A673 (cell line): ENCODE measurements around the gene SPEM1. TPM values are rescaled to one million over a fixed set of nuclear protein-coding genes. Genes with fewer than 3 reads are reported as not detected.

Experiments used
- BruUV-seq: library from RNA; stranded (reverse); fragments of 400-500 nt; replicated peaks from 2 replicates; lab custom pipeline; 2021; lab: Mats Ljungman, UMichigan
- CTCF ChIA-PET: fragments of 300-600 bp; sonication (Branson Sonifier 250); formaldehyde crosslinking; loops from one replicate; lab custom pipeline; 2022; ENCODE audit warnings: antibody characterized with exemption; lab: Charles Lee
- POLR2A ChIA-PET: fragments of 300-600 bp; sonication (Branson Sonifier 250); formaldehyde crosslinking; loops from one replicate; lab custom pipeline; 2022; ENCODE audit warnings: antibody characterized with exemption; ENCODE audit not compliant: low non-redundant PET; lab: Charles Lee
- DNase-seq: peaks from one replicate; pipeline ENCODE4 v3.0.0-alpha.2; 2015; ENCODE audit warnings: low spot score
- H3K27ac ChIP-seq: fragments of 200-600 bp; sonication (generic); 2 replicates; pipeline ENCODE4 v1.5.1; 2016; ENCODE audit warnings: mixed run types, low read depth, mild to moderate bottlenecking, mixed read lengths, antibody characterized with exemption, low read length; ENCODE audit not compliant: poor library complexity, severe bottlenecking
- H3K27me3 ChIP-seq: fragments of 200-600 bp; sonication (generic); replicated peaks from 2 replicates; pipeline ENCODE4 v1.6.1; 2017; ENCODE audit warnings: mixed run types, low read depth, mild to moderate bottlenecking, mixed read lengths, antibody characterized with exemption, low read length; ENCODE audit not compliant: insufficient read depth, poor library complexity
- H3K36me3 ChIP-seq: fragments of 200-600 bp; sonication (generic); 2 replicates; pipeline ENCODE4 v1.6.1; 2016; ENCODE audit warnings: mixed run types, mild to moderate bottlenecking, mixed read lengths, antibody characterized with exemption, low read length; ENCODE audit not compliant: insufficient read depth, poor library complexity, severe bottlenecking
- H3K4me1 ChIP-seq: fragments of 200-600 bp; sonication (generic); 2 replicates; pipeline ENCODE4 v1.6.1; 2017; ENCODE audit warnings: mixed run types, mild to moderate bottlenecking, mixed read lengths, antibody characterized with exemption, low read length; ENCODE audit not compliant: insufficient read depth, poor library complexity, severe bottlenecking
- H3K4me3 ChIP-seq: fragments of 200-600 bp; sonication (generic); 2 replicates; pipeline ENCODE4 v1.5.1; 2016; ENCODE audit warnings: low read depth, mixed run types, mild to moderate bottlenecking, mixed read lengths, low read length; ENCODE audit not compliant: poor library complexity, severe bottlenecking
- H3K9me3 ChIP-seq: fragments of 200-600 bp; sonication (generic); 2 replicates; pipeline ENCODE4 v1.6.1; 2016; ENCODE audit warnings: mixed run types, low read depth, mild to moderate bottlenecking, mixed read lengths, antibody characterized with exemption, low read length; ENCODE audit not compliant: poor library complexity, severe bottlenecking
- EZH2 ChIP-seq: fragments of 200-600 bp; sonication (generic); IDR thresholded peaks from 2 replicates; pipeline ENCODE4 v1.6.1; 2017; ENCODE audit warnings: borderline replicate concordance, low read depth, mild to moderate bottlenecking, mixed read lengths, antibody characterized with exemption, low read length; ENCODE audit not compliant: poor library complexity, severe bottlenecking
- intact Hi-C: fragments of 100-400 bp; cut with micrococcal nuclease; formaldehyde crosslinking; loops from one replicate; pipeline ENCODE4 v1.10.0; 2022; ENCODE audit not compliant: unreplicated experiment
- total RNA-seq: library from RNA; stranded (reverse); gene quantifications from 2 replicates; pipeline ENCODE4 v1.2.3, GENCODE V29; 2021
- TF ChIP-seq, protein P1 (sequence below): fragments of 300-800, 200-600 bp; sonication (generic); conservative IDR thresholded peaks from 2 replicates; pipeline ENCODE4 v1.5.1; 2017; ENCODE audit warnings: low read depth, mild to moderate bottlenecking, antibody characterized with exemption, low read length, moderate library complexity, mixed read lengths

Gene SPEM1
- total RNA-seq, 1 experiment from 2014 or later = 0.43 TPM

DNA sequence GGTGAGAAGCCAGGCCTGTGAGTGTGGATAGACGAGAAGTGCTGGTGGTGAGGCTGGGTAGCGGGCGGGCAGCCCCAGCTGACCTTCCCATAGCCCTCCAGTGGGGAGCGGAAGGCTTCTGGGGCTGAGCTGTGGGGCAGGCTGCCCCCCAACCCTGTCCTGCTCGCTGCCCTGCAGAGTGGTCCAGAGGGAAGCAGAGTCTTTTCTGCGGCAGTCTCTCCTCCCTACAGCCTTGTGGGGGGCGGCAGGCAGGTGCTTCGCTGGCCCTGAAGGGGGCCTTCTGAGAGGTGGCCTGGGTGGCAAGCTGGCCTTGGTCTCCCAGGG, 8.7 kb upstream of the SPEM1 start:
- Histone ChIP-seq H3K4me1 (peaks cover under 1% of the 10 kb centered on the region), H3K9me3 (no peaks in the 10 kb centered on the region), H3K27ac (no peak overlapping the region), H3K27me3 (no peaks in the 10 kb centered on the region), H3K36me3 (peaks cover 17% of the 10 kb centered on the region), H3K4me3 (no peak overlapping the region)
- intact Hi-C loops = no loop called here
- no TSS peak for BruUV-seq
- POLR2A ChIA-PET = no interaction called here
- CTCF ChIA-PET = no interaction called here
- DNase-seq = no peak
- TF ChIP-seq EZH2 = no peak
- TF ChIP-seq, protein P1, sequence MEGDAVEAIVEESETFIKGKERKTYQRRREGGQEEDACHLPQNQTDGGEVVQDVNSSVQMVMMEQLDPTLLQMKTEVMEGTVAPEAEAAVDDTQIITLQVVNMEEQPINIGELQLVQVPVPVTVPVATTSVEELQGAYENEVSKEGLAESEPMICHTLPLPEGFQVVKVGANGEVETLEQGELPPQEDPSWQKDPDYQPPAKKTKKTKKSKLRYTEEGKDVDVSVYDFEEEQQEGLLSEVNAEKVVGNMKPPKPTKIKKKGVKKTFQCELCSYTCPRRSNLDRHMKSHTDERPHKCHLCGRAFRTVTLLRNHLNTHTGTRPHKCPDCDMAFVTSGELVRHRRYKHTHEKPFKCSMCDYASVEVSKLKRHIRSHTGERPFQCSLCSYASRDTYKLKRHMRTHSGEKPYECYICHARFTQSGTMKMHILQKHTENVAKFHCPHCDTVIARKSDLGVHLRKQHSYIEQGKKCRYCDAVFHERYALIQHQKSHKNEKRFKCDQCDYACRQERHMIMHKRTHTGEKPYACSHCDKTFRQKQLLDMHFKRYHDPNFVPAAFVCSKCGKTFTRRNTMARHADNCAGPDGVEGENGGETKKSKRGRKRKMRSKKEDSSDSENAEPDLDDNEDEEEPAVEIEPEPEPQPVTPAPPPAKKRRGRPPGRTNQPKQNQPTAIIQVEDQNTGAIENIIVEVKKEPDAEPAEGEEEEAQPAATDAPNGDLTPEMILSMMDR = no peak

DNA sequence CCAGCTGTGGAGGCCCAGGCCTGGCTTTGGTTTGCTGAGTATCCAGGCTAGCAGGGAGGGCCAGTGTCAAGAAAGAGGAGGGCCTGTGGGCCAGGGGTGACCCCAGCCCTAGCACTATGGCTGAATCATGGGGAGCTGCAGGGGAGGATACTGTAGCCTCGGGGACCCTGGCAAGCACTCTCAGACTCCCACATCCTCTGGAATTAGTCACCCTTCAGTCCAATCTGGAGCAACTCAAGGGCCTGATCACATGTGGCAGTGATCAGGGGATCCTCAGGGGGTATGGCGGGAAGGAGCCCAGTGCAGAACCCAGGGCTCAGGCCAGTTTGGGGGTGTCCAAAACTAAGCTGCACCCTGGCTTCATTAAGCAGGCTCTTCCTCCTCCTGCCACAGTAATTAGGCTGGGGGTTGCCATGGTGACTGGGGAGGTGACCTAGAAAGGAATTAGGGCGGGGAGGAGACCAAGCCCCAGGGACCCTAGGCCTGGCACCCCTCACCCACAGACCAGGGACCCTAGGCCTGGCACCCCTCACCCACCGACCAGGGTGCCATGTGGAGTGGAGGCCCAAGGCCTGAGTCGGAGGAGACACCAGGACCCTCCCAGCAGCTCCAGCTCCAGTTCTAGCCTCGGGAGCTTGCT, 6.7 kb upstream of the SPEM1 start:
- no peak for DNase-seq
- TF ChIP-seq, protein P1 = no peak
- TF ChIP-seq EZH2 = no peak
- CTCF ChIA-PET = no interaction called here
- no peaks in the 10 kb centered on the region for H3K27me3 ChIP-seq
- H3K4me1 ChIP-seq = no peaks in the 10 kb centered on the region
- intact Hi-C loops = no loop called here
- H3K9me3 ChIP-seq = no peaks in the 10 kb centered on the region
- no TSS peak for BruUV-seq
- H3K4me3 ChIP-seq = no peak overlapping the region
- H3K36me3 ChIP-seq = peaks cover 17% of the 10 kb centered on the region
- POLR2A ChIA-PET = no interaction called here
- H3K27ac ChIP-seq = no peak overlapping the region

DNA sequence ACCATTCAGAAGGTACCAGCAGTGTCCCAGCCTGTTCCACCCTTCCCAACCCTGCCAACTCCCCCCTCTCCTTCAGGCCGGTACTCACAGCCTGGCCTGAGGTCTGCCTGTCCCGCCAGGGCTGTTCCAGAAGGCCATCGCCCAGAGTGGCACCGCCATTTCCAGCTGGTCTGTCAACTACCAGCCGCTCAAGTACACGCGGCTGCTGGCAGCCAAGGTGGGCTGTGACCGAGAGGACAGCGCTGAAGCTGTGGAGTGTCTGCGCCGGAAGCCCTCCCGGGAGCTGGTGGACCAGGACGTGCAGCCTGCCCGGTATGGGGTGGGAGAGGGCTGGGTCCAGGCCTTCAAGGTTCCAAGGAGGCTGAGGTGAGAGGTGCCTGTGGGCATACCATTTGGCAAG, 5.3 kb upstream of the SPEM1 start:
- H3K9me3 ChIP-seq = no peaks in the 10 kb centered on the region
- no TSS peak for BruUV-seq
- no peak for DNase-seq
- H3K36me3 ChIP-seq = peaks cover 11% of the 10 kb centered on the region
- intact Hi-C loops = no loop called here
- ChIA-PET POLR2A (no interaction called here), CTCF (interaction anchor here (0.5 kb wide), 1 partner anchor 146 kb away, joined by 3 read pairs; no protein-coding TSS in a partner anchor)
- TF ChIP-seq, protein P1 = no peak
- TF ChIP-seq EZH2 = no peak
- H3K4me1 ChIP-seq = no peaks in the 10 kb centered on the region
- H3K27me3 ChIP-seq = no peaks in the 10 kb centered on the region
- H3K27ac ChIP-seq = no peak overlapping the region
- no peak overlapping the region for H3K4me3 ChIP-seq
